SU-DHL-6 (cell line): ENCODE data around the gene GALNT14.

Experiments
- H2AFZ ChIP-seq: fragments of 200-600 bp; sonication (generic); 2 replicates; pipeline ENCODE4 v1.6.1; 2014; ENCODE audit warnings: low read depth, mild to moderate bottlenecking, moderate library complexity, mixed read lengths, antibody characterized with exemption, low read length; ENCODE audit not compliant: severe bottlenecking
- H3F3A ChIP-seq: fragments of 200-600 bp; shearing (Covaris generic); 2 replicates; pipeline ENCODE4 v1.6.0; 2016; ENCODE audit warnings: antibody characterized with exemption, mild to moderate bottlenecking; ENCODE audit not compliant: insufficient read depth
- H3K27ac ChIP-seq: fragments of 200-600 bp; sonication (generic); 2 replicates; pipeline ENCODE4 v1.5.1; 2016; ENCODE audit warnings: low read depth, mild to moderate bottlenecking, low read length, moderate library complexity, mixed read lengths
- H3K27me3 ChIP-seq: fragments of 200-600 bp; sonication (generic), shearing (Covaris generic); 2 replicates; pipeline ENCODE4 v1.6.0; 2014; ENCODE audit warnings: mild to moderate bottlenecking, low read length
- H3K36me3 ChIP-seq: fragments of 200-600 bp; sonication (generic); 2 replicates; pipeline ENCODE4 v1.6.1; 2014; ENCODE audit warnings: mild to moderate bottlenecking, low read length, mixed read lengths
- H3K4me2 ChIP-seq: fragments of 300-600, 200-600 bp; shearing (Covaris generic), sonication (generic); 2 replicates; pipeline ENCODE4 v1.6.0; 2014; ENCODE audit warnings: low read length, low read depth, mild to moderate bottlenecking; ENCODE audit not compliant: poor library complexity, severe bottlenecking
- H3K4me3 ChIP-seq: fragments of 200-600 bp; sonication (generic); 2 replicates; pipeline ENCODE4 v1.5.1; 2014; ENCODE audit warnings: antibody characterized with exemption, low read length, mild to moderate bottlenecking, mixed read lengths; ENCODE audit not compliant: insufficient read depth, poor library complexity, severe bottlenecking
- H3K79me2 ChIP-seq: fragments of 200-600 bp; sonication (generic); 2 replicates; pipeline ENCODE4 v1.6.1; 2014; ENCODE audit warnings: mild to moderate bottlenecking, low read length, moderate library complexity; ENCODE audit not compliant: insufficient read depth
- H3K9ac ChIP-seq: fragments of 200-600 bp; sonication (generic); 2 replicates; pipeline ENCODE4 v1.7.0; 2014; ENCODE audit warnings: mild to moderate bottlenecking, low read length
- H3K9me2 ChIP-seq: fragments of 200-600 bp; sonication (generic); replicated peaks from 2 replicates; pipeline ENCODE4 v1.6.1; 2014; ENCODE audit warnings: low read length; ENCODE audit not compliant: insufficient read depth
- H3K9me3 ChIP-seq: fragments of 200-600 bp; sonication (generic); 2 replicates; pipeline ENCODE4 v1.6.1; 2014; ENCODE audit warnings: low read length, mixed read lengths; ENCODE audit not compliant: insufficient read depth
- H4K20me1 ChIP-seq: fragments of 200-600 bp; sonication (generic); 2 replicates; pipeline ENCODE4 v1.6.1; 2014; ENCODE audit warnings: low read depth, mild to moderate bottlenecking, antibody characterized with exemption, low read length, moderate library complexity, mixed read lengths
- CTCF ChIP-seq: fragments of 200-600 bp; sonication (generic); IDR thresholded peaks from one replicate; pipeline ENCODE4 v1.5.1; 2017; ENCODE audit warnings: antibody characterized with exemption, mild to moderate bottlenecking, low read length, moderate library complexity; ENCODE audit not compliant: insufficient read depth, poor library complexity, severe bottlenecking
- EZH2phosphoT487 ChIP-seq: fragments of 200-600 bp; sonication (generic), shearing (Covaris generic); conservative IDR thresholded peaks from 2 replicates; pipeline ENCODE4 v1.6.1; 2018; ENCODE audit warnings: mild to moderate bottlenecking, antibody characterized with exemption, low read length, moderate library complexity, mixed read lengths

Gene GALNT14

GRCh38 chr2:30985493-30986230 lies 152.6 kb downstream of the GALNT14 start:
- Histone ChIP-seq H3K79me2 (no peaks in the 10 kb centered on the region), H4K20me1 (no peaks in the 10 kb centered on the region), H2AFZ (no peak overlapping the region), H3K9ac (no peak overlapping the region), H3K27ac (no peak overlapping the region), H3F3A (no peaks in the 10 kb centered on the region), H3K9me3 (no peaks in the 10 kb centered on the region), H3K9me2 (no peaks in the 10 kb centered on the region), H3K4me3 (no peak overlapping the region), H3K27me3 (no peaks in the 10 kb centered on the region), H3K4me2 (no peak overlapping the region), H3K36me3 (no peaks in the 10 kb centered on the region)
- TF ChIP-seq EZH2phosphoT487 (no peak), CTCF (no peak)

- H2AFZ ChIP-seq = no peak overlapping the region
- H3K27ac ChIP-seq = no peak overlapping the region
- no peak overlapping the region for H3K4me3 ChIP-seq
- no peaks in the 10 kb centered on the region for H3F3A ChIP-seq
- no peaks in the 10 kb centered on the region for H3K27me3 ChIP-seq
- no peaks in the 10 kb centered on the region for H4K20me1 ChIP-seq
- H3K9ac ChIP-seq = no peak overlapping the region
- H3K9me2 ChIP-seq = no peaks in the 10 kb centered on the region
- H3K79me2 ChIP-seq = no peaks in the 10 kb centered on the region
- TF ChIP-seq EZH2phosphoT487 (no peak), CTCF (no peak)
- no peaks in the 10 kb centered on the region for H3K9me3 ChIP-seq
- no peak overlapping the region for H3K4me2 ChIP-seq
- no peaks in the 10 kb centered on the region for H3K36me3 ChIP-seq
Observed at GRCh38 chr2:30984148-30984547, 154.1 kb downstream of the GALNT14 start.

- Histone ChIP-seq H3K9me2 (no peaks in the 10 kb centered on the region), H3K27me3 (no peaks in the 10 kb centered on the region), H3F3A (no peaks in the 10 kb centered on the region), H3K79me2 (no peaks in the 10 kb centered on the region), H2AFZ (no peak overlapping the region), H3K27ac (no peak overlapping the region), H4K20me1 (no peaks in the 10 kb centered on the region), H3K9me3 (no peaks in the 10 kb centered on the region), H3K9ac (no peak overlapping the region), H3K4me3 (no peak overlapping the region), H3K36me3 (no peaks in the 10 kb centered on the region), H3K4me2 (no peak overlapping the region)
- no peak for TF ChIP-seq CTCF
- TF ChIP-seq EZH2phosphoT487 = no peak
Observed at GRCh38 chr2:30981510-30981909, 156.7 kb downstream of the GALNT14 start.
